Upper lobe of left lung (tissue), 6 donors: Measurements from ENCODE around the gene ARHGAP12. TPM values are rescaled to one million over a fixed set of nuclear protein-coding genes. Genes with fewer than 3 reads are reported as not detected.

ENCODE experiments used
- ATAC-seq, 2 donors: fragments of 200-7000 bp; cut with Tn5 transposase; one replicate each; pipeline ENCODE4 v1.9.1; 2022; ENCODE audit warnings: mild to moderate bottlenecking in 2 of 2, moderate library complexity in 2 of 2; ENCODE audit not compliant: low FRiP score in 2 of 2
- DNase-seq, 2 donors: peaks; one replicate each; pipeline ENCODE4 v3.0.0-alpha.2; 2019 to 2020
- H3K27ac ChIP-seq, 4 donors: fragments of 200-600 bp; sonication (generic); one replicate each; pipeline ENCODE4 v1.5.1; 2016 to 2019
- H3K27me3 ChIP-seq, 4 donors: fragments of 200-600 bp; sonication (generic); one replicate each; pipeline ENCODE4 v1.5.1; 2017 to 2019
- H3K36me3 ChIP-seq, 4 donors: fragments of 200-600 bp; sonication (generic); one replicate each; pipeline ENCODE4 v1.5.1; 2016 to 2019
- H3K4me1 ChIP-seq, 4 donors: fragments of 200-600 bp; sonication (generic); one replicate each; pipeline ENCODE4 v1.5.1; 2018 to 2019
- H3K4me3 ChIP-seq, 4 donors: fragments of 200-600 bp; sonication (generic); one replicate each; pipeline ENCODE4 v1.5.1; 2017 to 2019; ENCODE audit warnings: mild to moderate bottlenecking in 2 of 4, moderate library complexity in 1 of 4
- H3K9me3 ChIP-seq, 4 donors: fragments of 200-600 bp; sonication (generic); one replicate each; pipeline ENCODE4 v1.5.1; 2018 to 2019
- EP300 ChIP-seq, 4 donors: sonication (generic); formaldehyde crosslinking; IDR thresholded peaks; one replicate each; pipeline ENCODE4 v1.5.1; 2017; ENCODE audit warnings: antibody characterized with exemption in 4 of 4, control low read depth in 2 of 4
- POLR2A ChIP-seq, 4 donors: fragments of 450-650 bp; IDR thresholded peaks; one replicate each; pipeline ENCODE4 v1.5.1; 2016 to 2017; ENCODE audit warnings: antibody characterized with exemption in 4 of 4, mild to moderate bottlenecking in 2 of 4
- POLR2AphosphoS5 ChIP-seq, 2 donors: sonication (generic); formaldehyde crosslinking; IDR thresholded peaks; one replicate each; pipeline ENCODE4 v1.5.1; 2017; ENCODE audit warnings: antibody characterized with exemption in 2 of 2
- WGBS, 2 donors: methylation state at CpG; one replicate each; pipeline ENCODE4 v1.1.5; 2017 to 2018; 5-methylcytosine and 5-hydroxymethylcytosine counted together
- total RNA-seq, 6 donors: library from RNA; depleted of rRNA in 4 of 6; stranded (reverse); fragments of >200 nt in 4 of 6; gene quantifications; one replicate each; pipeline versions ENCODE4 v1.1.0 to v1.2.1, GENCODE V29; 2016 to 2021
- TF ChIP-seq, protein P1 (sequence below), 6 experiments: fragments of 450-650 bp in 4 of 6; fragments of 200-600 bp in 2 of 6; sonication (generic) in 2 of 6; IDR thresholded peaks; one replicate each; pipeline ENCODE4 v1.5.1; 2016 to 2019; ENCODE audit warnings: antibody characterized with exemption in 6 of 6
- donor health status: DM: no; HTN: no; CAD: no; lungs with moderate emphysema.
- donor health status: DM: no; HTN: yes; CAD: no; lungs with severe emphysema.

ARHGAP12 gene
- total RNA-seq, 6 donors from 2014 or later: 16.8 to 63.2 (median 29.7) TPM

DNA sequence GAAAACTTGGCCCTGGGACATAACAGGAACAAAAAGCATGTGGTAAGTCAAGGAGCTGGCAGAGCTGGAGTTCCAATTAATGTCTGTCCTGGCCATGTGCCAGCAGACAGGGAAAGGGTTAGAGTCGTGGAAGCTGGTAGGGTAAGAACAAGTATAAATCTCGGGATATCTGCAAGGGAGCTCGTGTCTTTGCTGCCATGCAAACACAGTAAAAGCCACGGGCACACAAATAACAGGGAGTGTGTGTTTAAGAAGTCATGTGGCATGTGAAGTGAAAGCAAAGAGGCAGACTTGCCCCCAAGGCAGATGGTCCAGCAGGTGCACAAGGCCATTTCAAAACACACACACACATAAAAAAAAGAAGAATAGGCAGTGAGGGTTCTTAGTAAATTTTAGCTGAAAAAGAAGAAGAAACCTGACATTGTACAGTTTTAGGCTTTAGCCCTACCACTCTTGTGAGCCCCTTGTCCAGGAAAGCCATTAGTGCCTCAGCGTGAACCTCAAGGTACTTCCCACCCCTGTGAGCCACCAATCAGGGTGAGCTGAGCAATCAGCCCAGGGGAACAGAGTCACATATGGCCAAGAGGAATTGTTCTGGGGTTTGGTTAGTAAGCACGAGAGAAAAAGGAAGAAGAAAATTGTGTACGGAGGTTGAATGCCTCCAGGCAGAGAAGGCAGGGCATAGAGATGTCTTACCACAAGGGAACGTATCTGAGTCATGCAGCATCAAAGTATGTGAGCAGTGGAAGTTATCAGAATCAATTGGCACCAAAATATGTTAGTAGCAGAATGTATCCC, 32.8 kb upstream of the ARHGAP12 start:
- TF ChIP-seq POLR2AphosphoS5 (IDR thresholded peaks at IDR 0.05) (no peak), POLR2A (IDR thresholded peaks at IDR 0.05) (no peak), EP300 (IDR thresholded peaks at IDR 0.05) (no peak)
- TF ChIP-seq, protein P1, sequence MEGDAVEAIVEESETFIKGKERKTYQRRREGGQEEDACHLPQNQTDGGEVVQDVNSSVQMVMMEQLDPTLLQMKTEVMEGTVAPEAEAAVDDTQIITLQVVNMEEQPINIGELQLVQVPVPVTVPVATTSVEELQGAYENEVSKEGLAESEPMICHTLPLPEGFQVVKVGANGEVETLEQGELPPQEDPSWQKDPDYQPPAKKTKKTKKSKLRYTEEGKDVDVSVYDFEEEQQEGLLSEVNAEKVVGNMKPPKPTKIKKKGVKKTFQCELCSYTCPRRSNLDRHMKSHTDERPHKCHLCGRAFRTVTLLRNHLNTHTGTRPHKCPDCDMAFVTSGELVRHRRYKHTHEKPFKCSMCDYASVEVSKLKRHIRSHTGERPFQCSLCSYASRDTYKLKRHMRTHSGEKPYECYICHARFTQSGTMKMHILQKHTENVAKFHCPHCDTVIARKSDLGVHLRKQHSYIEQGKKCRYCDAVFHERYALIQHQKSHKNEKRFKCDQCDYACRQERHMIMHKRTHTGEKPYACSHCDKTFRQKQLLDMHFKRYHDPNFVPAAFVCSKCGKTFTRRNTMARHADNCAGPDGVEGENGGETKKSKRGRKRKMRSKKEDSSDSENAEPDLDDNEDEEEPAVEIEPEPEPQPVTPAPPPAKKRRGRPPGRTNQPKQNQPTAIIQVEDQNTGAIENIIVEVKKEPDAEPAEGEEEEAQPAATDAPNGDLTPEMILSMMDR (IDR thresholded peaks at IDR 0.05): no peak
- whole genome bisulfite sequencing, 2 donors: 51% methylated on average over 8 of the region's 8 CpGs
- Histone ChIP-seq H3K4me3 (no peak overlapping the region), H3K4me1 (peaks cover 41 to 60% (median 49%) of the 10 kb centered on the region in 4 donors), H3K9me3 (no peaks in the 10 kb centered on the region), H3K27ac (peak overlapping the region in 2 of 4 donors; percentile 44 to 58), H3K27me3 (no peaks in the 10 kb centered on the region), H3K36me3 (no peaks in the 10 kb centered on the region)
- ATAC-seq: peak in 1 of 2 donors; percentile 74
- peak in 1 of 2 donors; percentile 36 for DNase-seq

DNA sequence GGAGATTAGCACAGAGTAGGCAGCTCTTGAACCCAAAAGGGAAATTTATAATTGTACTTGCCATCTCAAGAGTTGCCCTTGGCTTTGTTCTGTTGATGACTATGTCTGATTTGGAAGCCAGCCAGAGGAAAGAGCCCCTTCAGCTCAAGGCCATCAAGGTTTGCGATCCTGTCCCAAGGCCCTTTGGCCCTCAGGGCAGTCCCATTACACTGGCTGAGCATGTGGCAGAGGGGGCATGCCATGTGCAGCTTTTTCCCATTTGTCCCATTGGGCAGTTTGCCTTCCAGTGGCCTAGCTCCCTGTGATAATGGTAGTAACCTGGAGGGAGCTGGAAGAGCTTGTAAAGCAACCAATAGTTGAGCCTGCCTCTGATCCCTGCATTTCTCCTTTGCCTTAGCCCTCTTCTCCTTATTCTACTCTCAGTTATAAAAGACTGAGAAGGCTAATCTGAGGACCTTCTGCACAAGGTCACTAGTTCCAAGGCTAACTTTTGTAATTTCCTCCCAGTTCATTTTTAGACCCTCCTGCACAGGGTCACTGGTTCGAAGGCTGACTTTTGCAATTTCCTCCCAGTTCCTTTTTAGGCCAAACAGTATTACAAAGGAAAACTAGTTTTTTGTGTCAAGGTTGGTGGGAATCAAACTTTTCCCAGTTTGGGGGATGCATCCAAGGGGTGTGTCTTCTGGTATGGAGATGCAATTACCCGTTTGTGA, 31.0 kb upstream of the ARHGAP12 start:
- H3K36me3 ChIP-seq: no peaks in the 10 kb centered on the region
- DNase-seq (peak in 1 of 2 donors; percentile 37), ATAC-seq (peak in 1 of 2 donors; percentile 55)
- no peak overlapping the region for H3K4me3 ChIP-seq
- peak overlapping the region in 1 of 4 donors; percentile 5 for H3K27ac ChIP-seq
- no peaks in the 10 kb centered on the region for H3K27me3 ChIP-seq
- peaks cover 35 to 54% (median 44%) of the 10 kb centered on the region in 4 donors for H3K4me1 ChIP-seq
- H3K9me3 ChIP-seq: peaks cover 0 to 4% (median 0%) of the 10 kb centered on the region in 4 donors
- TF ChIP-seq POLR2AphosphoS5 (IDR thresholded peaks at IDR 0.05): no peak
- TF ChIP-seq, protein P1 (IDR thresholded peaks at IDR 0.05): no peak
- WGBS, 2 donors: 42 to 53% methylated on average over 3 of the region's 3 CpGs

DNA sequence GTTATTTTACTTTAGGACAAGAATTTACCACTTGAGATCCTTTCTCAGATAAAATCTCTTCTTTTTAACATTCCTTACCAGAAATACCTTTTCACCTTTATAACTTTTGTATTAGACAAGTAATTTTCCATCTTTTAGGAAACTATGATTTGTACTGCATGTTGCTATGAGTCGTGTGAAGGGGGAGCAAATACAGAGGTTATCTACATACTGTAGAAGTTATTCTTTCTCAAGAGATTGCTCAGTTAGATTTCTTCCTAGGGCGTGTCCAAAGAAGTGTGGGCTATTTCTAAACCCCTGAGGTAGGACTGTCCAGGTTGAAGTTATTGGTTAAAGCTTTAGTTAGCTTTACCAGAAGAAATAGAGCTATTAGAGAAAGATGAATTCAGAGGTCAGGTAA, 30.2 kb upstream of the ARHGAP12 start:
- Histone ChIP-seq H3K27ac (peak overlapping the region in 1 of 4 donors; percentile 5), H3K36me3 (no peaks in the 10 kb centered on the region), H3K4me1 (peaks cover 29 to 46% (median 36%) of the 10 kb centered on the region in 4 donors), H3K27me3 (no peaks in the 10 kb centered on the region), H3K4me3 (no peak overlapping the region), H3K9me3 (peaks cover 0 to 4% (median 0%) of the 10 kb centered on the region in 4 donors)
- no peak for TF ChIP-seq EP300 (IDR thresholded peaks at IDR 0.05)
- no peak for TF ChIP-seq POLR2A (IDR thresholded peaks at IDR 0.05)
- TF ChIP-seq, protein P1 (IDR thresholded peaks at IDR 0.05): no peak
- TF ChIP-seq POLR2AphosphoS5 (IDR thresholded peaks at IDR 0.05): no peak
- ATAC-seq (peak in 1 of 2 donors; percentile 59), DNase-seq (no peak)
- WGBS, 2 donors: 56 to 72% methylated on average over 2 of the region's 2 CpGs

DNA sequence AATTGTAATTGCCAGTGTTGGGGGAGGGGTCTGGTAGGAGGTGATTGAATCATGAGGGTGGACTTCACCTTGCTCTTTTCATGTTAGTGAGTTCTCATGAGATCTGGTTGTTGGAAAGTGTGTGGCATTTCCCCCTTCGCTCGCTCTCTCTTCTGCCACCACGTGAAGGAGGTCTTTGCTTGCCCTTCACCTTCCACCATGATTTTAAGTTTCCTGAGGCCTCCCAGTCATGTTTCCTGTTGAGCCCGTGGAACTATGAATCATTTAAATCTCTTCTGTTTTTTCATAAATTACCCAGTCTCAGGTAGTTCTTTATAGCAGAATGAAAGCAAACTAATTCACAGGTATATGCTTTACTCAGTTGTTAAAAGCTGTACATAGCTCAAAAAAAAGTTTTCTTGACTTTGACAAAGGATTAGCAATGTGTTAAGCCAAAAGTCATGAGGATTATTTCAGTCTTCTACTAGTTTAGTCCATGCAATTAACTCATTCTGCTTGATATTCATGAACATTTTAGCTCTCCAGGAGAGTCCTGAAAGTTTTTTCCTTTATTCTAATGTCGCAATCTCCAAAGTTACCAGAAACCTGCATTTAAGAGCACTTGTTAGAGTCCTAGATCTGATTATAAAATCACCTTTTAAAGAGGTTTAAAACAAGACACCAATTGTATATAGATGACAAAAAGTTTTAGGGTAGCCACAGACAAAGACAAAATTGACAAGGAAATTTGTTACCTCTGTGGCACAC, 27.7 kb upstream of the ARHGAP12 start:
- TF ChIP-seq EP300 (IDR thresholded peaks at IDR 0.05): no peak
- TF ChIP-seq POLR2AphosphoS5 (IDR thresholded peaks at IDR 0.05): no peak
- TF ChIP-seq, protein P1 (IDR thresholded peaks at IDR 0.05): no peak
- TF ChIP-seq POLR2A (IDR thresholded peaks at IDR 0.05): no peak
- Histone ChIP-seq H3K4me3 (no peak overlapping the region), H3K9me3 (peaks cover 0 to 4% (median 0%) of the 10 kb centered on the region in 4 donors), H3K27ac (peak overlapping the region in 1 of 4 donors; percentile 23), H3K4me1 (peaks cover 11 to 26% (median 15%) of the 10 kb centered on the region in 4 donors), H3K36me3 (no peaks in the 10 kb centered on the region), H3K27me3 (no peaks in the 10 kb centered on the region)
- ATAC-seq (no peak), DNase-seq (no peak)
- WGBS, 2 donors: 67 to 76% methylated on average over 5 of the region's 5 CpGs
